H1 (cell line): ENCODE measurements around the gene FOXL3. TPM values are rescaled to one million over a fixed set of nuclear protein-coding genes. Genes with fewer than 3 reads are reported as not detected.

Source experiments
- CTCF ChIA-PET: fragments of 300-600 bp; sonication (Branson Sonifier 250); formaldehyde crosslinking; loops from one replicate; lab custom pipeline; 2021; ENCODE audit not compliant: partially characterized antibody; lab: Charles Lee
- POLR2A ChIA-PET: fragments of 300-600 bp; sonication (Branson Sonifier 250); formaldehyde crosslinking; loops from one replicate; lab custom pipeline; 2021; ENCODE audit warnings: inconsistent platforms; ENCODE audit not compliant: partially characterized antibody; lab: Charles Lee
- DNase-seq, 2 experiments: peaks; one replicate each; pipeline versions ENCODE4 v3.0.0 to v3.0.0-alpha.2; 2010 to 2022; ENCODE audit warnings: low spot score in 2 of 2, low read depth in 1 of 2, mixed read lengths in 1 of 2
- FAIRE-seq: peaks from 2 replicates; lab custom pipeline; 2011; peaks lifted over from hg19 to GRCh38; lab: Jason Lieb, UNC
- H2AFZ ChIP-seq: 2 replicates; pipeline ENCODE4 v1.8.1; 2012; ENCODE audit warnings: low read length, inconsistent platforms
- H2AK5ac ChIP-seq: 2 replicates; pipeline ENCODE4 v1.6.1; 2013; ENCODE audit warnings: low read depth, low read length
- H2BK120ac ChIP-seq: replicated peaks from 2 replicates; pipeline ENCODE3; 2013; ENCODE audit warnings: low read depth, low read length, inconsistent platforms
- H2BK12ac ChIP-seq: 2 replicates; pipeline ENCODE4 v1.6.1; 2013; ENCODE audit warnings: low read depth, low read length
- H2BK15ac ChIP-seq: 2 replicates; pipeline ENCODE4 v1.6.1; 2013; ENCODE audit warnings: low read length
- H2BK20ac ChIP-seq: 2 replicates; pipeline ENCODE4 v1.6.1; 2013; ENCODE audit warnings: low read length
- H2BK5ac ChIP-seq: 2 replicates; pipeline ENCODE4 v1.6.1; 2013; ENCODE audit warnings: low read depth, low read length
- H3K14ac ChIP-seq: 2 replicates; pipeline ENCODE4 v1.6.1; 2013; ENCODE audit warnings: inconsistent platforms; ENCODE audit not compliant: insufficient read length
- H3K18ac ChIP-seq: 2 replicates; pipeline ENCODE4 v1.6.1; 2013; ENCODE audit warnings: low read length; ENCODE audit errors: extremely low read depth
- H3K23ac ChIP-seq: 2 replicates; pipeline ENCODE4 v1.6.1; 2013; ENCODE audit warnings: inconsistent platforms; ENCODE audit not compliant: insufficient read length
- H3K23me2 ChIP-seq: 2 replicates; pipeline ENCODE4 v1.6.1; 2013; ENCODE audit warnings: low read depth, low read length
- H3K27ac ChIP-seq: 2 replicates; pipeline ENCODE4 v1.6.1; 2011; ENCODE audit warnings: low read depth, low read length, inconsistent platforms
- H3K27me3 ChIP-seq, 4 experiments: replicated peaks in 1 of 4; 1 replicate in 1 of 4; 2 replicates in 3 of 4; pipeline versions ENCODE4 v1.6.1 to v1.8.1; 2011 to 2013; ENCODE audit warnings: low read length in 3 of 4, mild to moderate bottlenecking in 3 of 4, inconsistent platforms in 2 of 4, mixed read lengths in 2 of 4, moderate library complexity in 1 of 4; ENCODE audit not compliant: control insufficient read depth in 3 of 4, insufficient read depth in 3 of 4; ENCODE audit errors: extremely low read depth in 1 of 4
- H3K36me3 ChIP-seq, 4 experiments: 2 replicates each; pipeline versions ENCODE4 v1.6.1 to v1.8.1; 2011 to 2013; ENCODE audit warnings: mild to moderate bottlenecking in 4 of 4, low read length in 3 of 4, moderate library complexity in 2 of 4, control low read depth in 1 of 4, inconsistent platforms in 1 of 4; ENCODE audit not compliant: insufficient read depth in 4 of 4, control insufficient read depth in 2 of 4
- H3K4ac ChIP-seq: replicated peaks from 2 replicates; pipeline ENCODE3; 2013; ENCODE audit warnings: low read length, low read depth, mixed read lengths, inconsistent platforms; ENCODE audit not compliant: insufficient read length
- H3K4me1 ChIP-seq, 4 experiments: replicated peaks in 1 of 4; 1 replicate in 1 of 4; 2 replicates in 3 of 4; pipeline versions ENCODE4 v1.6.1 to v1.8.1; 2011 to 2013; ENCODE audit warnings: low read length in 3 of 4, inconsistent platforms in 2 of 4, mixed read lengths in 1 of 4; ENCODE audit not compliant: insufficient read depth in 4 of 4, control insufficient read depth in 3 of 4
- H3K4me2 ChIP-seq, 2 experiments: 2 replicates each; pipeline versions ENCODE4 v1.6.1 to v1.8.1; 2011 to 2013; ENCODE audit warnings: low read depth in 2 of 2, low read length in 2 of 2, control low read depth in 1 of 2, inconsistent platforms in 1 of 2, mild to moderate bottlenecking in 1 of 2; ENCODE audit not compliant: insufficient read depth in 1 of 2
- H3K4me3 ChIP-seq, 4 experiments: fragments of 200-600, 300-600 bp in 1 of 4; sonication (generic), shearing (Covaris generic), sonication (Bioruptor Twin) in 1 of 4; 2 replicates each; pipeline versions ENCODE4 v1.5.1 to v1.8.1; 2011 to 2016; ENCODE audit warnings: low read length in 4 of 4, low read depth in 3 of 4, control low read depth in 2 of 4, inconsistent platforms in 2 of 4, mild to moderate bottlenecking in 2 of 4, mixed read lengths in 1 of 4, moderate library complexity in 1 of 4; ENCODE audit not compliant: insufficient read depth in 2 of 4; ENCODE audit errors: extremely low read depth in 1 of 4
- H3K56ac ChIP-seq: replicated peaks from 2 replicates; pipeline ENCODE3; 2013; ENCODE audit warnings: low read depth, mild to moderate bottlenecking, mixed read lengths, low read length, inconsistent platforms; ENCODE audit not compliant: insufficient read length
- H3K79me1 ChIP-seq: 2 replicates; pipeline ENCODE4 v1.6.1; 2013; ENCODE audit warnings: low read depth, low read length, control low read depth
- H3K79me2 ChIP-seq, 2 experiments: 2 replicates each; pipeline versions ENCODE4 v1.6.1 to v1.8.1; 2012 to 2013; ENCODE audit warnings: low read length in 2 of 2, mild to moderate bottlenecking in 2 of 2, inconsistent platforms in 1 of 2; ENCODE audit not compliant: insufficient read depth in 2 of 2, control insufficient read depth in 1 of 2
- H3K9ac ChIP-seq, 4 experiments: replicated peaks in 1 of 4; 1 replicate in 1 of 4; 2 replicates in 3 of 4; pipeline versions ENCODE4 v1.6.1 to v1.8.1; 2011 to 2013; ENCODE audit warnings: low read depth in 3 of 4, low read length in 3 of 4, control low read depth in 2 of 4, mild to moderate bottlenecking in 2 of 4, moderate library complexity in 2 of 4, inconsistent platforms in 1 of 4; ENCODE audit errors: extremely low read depth in 1 of 4
- H3K9me3 ChIP-seq, 2 experiments: 2 replicates each; pipeline versions ENCODE4 v1.6.1 to v1.8.1; 2012 to 2013; ENCODE audit warnings: mild to moderate bottlenecking in 2 of 2, moderate library complexity in 2 of 2, control low read depth in 1 of 2, inconsistent platforms in 1 of 2, low read depth in 1 of 2, low read length in 1 of 2, mixed read lengths in 1 of 2; ENCODE audit not compliant: insufficient read depth in 2 of 2
- H4K20me1 ChIP-seq, 2 experiments: replicated peaks in 1 of 2; 2 replicates each; pipeline versions ENCODE3 to v1.8.1; 2011 to 2013; ENCODE audit warnings: inconsistent platforms in 2 of 2, low read length in 2 of 2, mild to moderate bottlenecking in 1 of 2; ENCODE audit not compliant: insufficient read depth in 2 of 2, control insufficient read depth in 1 of 2
- H4K5ac ChIP-seq: 2 replicates; pipeline ENCODE4 v1.6.1; 2013; ENCODE audit warnings: low read length, low read depth, mixed read lengths, inconsistent platforms; ENCODE audit not compliant: insufficient read length
- H4K8ac ChIP-seq: 2 replicates; pipeline ENCODE4 v1.8.0; 2013; ENCODE audit warnings: mild to moderate bottlenecking, moderate library complexity, low read length, inconsistent platforms; ENCODE audit not compliant: insufficient read depth; ENCODE audit errors: extremely low read depth
- H4K91ac ChIP-seq: replicated peaks from 2 replicates; pipeline ENCODE3; 2013; ENCODE audit warnings: low read length, mixed read lengths, inconsistent platforms; ENCODE audit not compliant: insufficient read length
- ASH2L ChIP-seq: fragments of 200-600, 300-600 bp; sonication (generic); IDR thresholded peaks from one replicate; pipeline ENCODE4 v1.7.1; 2017; ENCODE audit warnings: low read length
- BACH1 ChIP-seq: IDR thresholded peaks from 2 replicates; pipeline ENCODE4 v1.6.1; 2012; ENCODE audit warnings: low read length, improper control_type of control experiment
- CBX5 ChIP-seq: fragments of 300-800, 300-1000 bp; sonication (generic); IDR thresholded peaks from 2 replicates; pipeline ENCODE4 v1.7.1; 2016; ENCODE audit warnings: antibody characterized with exemption, low read length, low read depth
- CREB1 ChIP-seq: IDR thresholded peaks from 2 replicates; pipeline ENCODE4 v1.6.1; 2012; ENCODE audit warnings: inconsistent platforms
- EP300 ChIP-seq, 2 experiments: IDR thresholded peaks; 1 replicate in 1 of 2; 2 replicates in 1 of 2; pipeline ENCODE4 v1.6.1; 2011 to 2012; ENCODE audit warnings: low read depth in 2 of 2, low read length in 2 of 2, mild to moderate bottlenecking in 2 of 2, borderline replicate concordance in 1 of 2, inconsistent platforms in 1 of 2, moderate library complexity in 1 of 2
- EZH2 ChIP-seq: fragments of 200-600 bp; sonication (generic); IDR thresholded peaks from 2 replicates; pipeline ENCODE4 v1.7.1; 2012; ENCODE audit warnings: low read depth, mild to moderate bottlenecking, moderate library complexity, low read length, inconsistent platforms; ENCODE audit not compliant: severe bottlenecking
- HDAC2 ChIP-seq, 2 experiments: fragments of 300-600 bp in 1 of 2; sonication (generic) in 1 of 2; IDR thresholded peaks; 2 replicates each; pipeline ENCODE4 v1.6.1; 2011 to 2012; ENCODE audit warnings: low read depth in 2 of 2, low read length in 2 of 2, mild to moderate bottlenecking in 2 of 2, moderate library complexity in 2 of 2, borderline replicate concordance in 1 of 2, inconsistent platforms in 1 of 2
- POLR2A ChIP-seq, 2 experiments: IDR thresholded peaks; 1 replicate in 1 of 2; 2 replicates in 1 of 2; pipeline ENCODE4 v1.6.1; 2011; ENCODE audit warnings: low read depth in 2 of 2, low read length in 2 of 2, mild to moderate bottlenecking in 2 of 2; ENCODE audit errors: control extremely low read depth in 1 of 2
- RBBP5 ChIP-seq: IDR thresholded peaks from 2 replicates; pipeline ENCODE4 v1.7.1; 2012; ENCODE audit warnings: low read depth, mild to moderate bottlenecking, inconsistent platforms, low read length, moderate library complexity, borderline replicate concordance
- RFX5 ChIP-seq: IDR thresholded peaks from 2 replicates; pipeline ENCODE4 v1.6.1; 2011; ENCODE audit warnings: low read depth, low read length, improper control_type of control experiment, borderline replicate concordance
- RNF2 ChIP-seq: fragments of 200-900, 300-1000 bp; sonication (generic); IDR thresholded peaks from 2 replicates; pipeline ENCODE4 v1.7.1; 2016; ENCODE audit warnings: borderline replicate concordance, low read depth, mild to moderate bottlenecking, antibody characterized with exemption, low read length; ENCODE audit not compliant: poor library complexity, severe bottlenecking; ENCODE audit errors: missing control alignments
- SAP30 ChIP-seq: fragments of 300-600 bp; sonication (generic); IDR thresholded peaks from 2 replicates; pipeline ENCODE4 v1.7.1; 2012; ENCODE audit warnings: low read length, moderate library complexity, mild to moderate bottlenecking, inconsistent platforms; ENCODE audit not compliant: insufficient read depth, insufficient replicate concordance
- SP1 ChIP-seq: IDR thresholded peaks from 2 replicates; pipeline ENCODE4 v1.6.1; 2011; ENCODE audit warnings: low read depth, low read length
- WGBS, 2 experiments: shearing (Covaris generic) in 1 of 2; methylation state at CpG; one replicate each; pipeline versions ENCODE4 v1.1.6 to v1.1.7; 2013 to 2015; ENCODE audit warnings: low lambda C conversion rate in 2 of 2, mixed read lengths in 2 of 2, inconsistent platforms in 1 of 2, low coverage in 1 of 2, missing lambda C conversion rate in 1 of 2; ENCODE audit not compliant: insufficient replicate concordance in 2 of 2, insufficient coverage in 1 of 2, insufficient read length in 1 of 2; ENCODE audit errors: extremely low coverage in 1 of 2, missing lambda C conversion rate in 1 of 2; 5-methylcytosine and 5-hydroxymethylcytosine counted together
- polyA plus RNA-seq, 7 experiments: library from polyadenylated mRNA; depleted of rRNA in 3 of 7; stranded (reverse) in 5 of 7; unstranded in 2 of 7; fragments of >200 nt in 5 of 7; fragments of 200-250 nt in 2 of 7; gene quantifications; 1 replicate in 5 of 7; 2 replicates in 1 of 7; 4 replicates in 1 of 7; pipeline versions ENCODE4 v1.2.1 to v1.2.3, GENCODE V29; 2011 to 2013; ENCODE audit warnings: missing spikeins in 2 of 7, mixed read lengths in 2 of 7
- total RNA-seq: library from RNA; stranded (reverse); fragmentation: NEBNext Ultra II Directional; extraction: Animal tissue kit (Norgen Biotek cat#: 25700); gene quantifications from 2 replicates; pipeline ENCODE4 v1.2.1, GENCODE V29; 2021

The FOXL3 gene
- total and polyA plus RNA-seq, 2 of the 8 experiments (the other 6 are each of a cell fraction or from before 2014, with no cell fraction given), result not detected

GRCh38 chr7:281637-282036, 8.3 kb upstream of the FOXL3 start:
- H2BK20ac ChIP-seq, result no peak overlapping the region
- ChIA-PET CTCF (interaction anchor here (0.6 kb wide), 1 partner anchor 508 kb away, joined by 3 read pairs; no protein-coding TSS in a partner anchor), POLR2A (no interaction called here)
- no peak for DNase-seq
- H3K4me2 ChIP-seq, result no peak overlapping the region
- H3K56ac ChIP-seq, result no peak overlapping the region
- peaks cover 0 to 2% (median 0%) of the 10 kb centered on the region in 4 experiments; a peak in 1 of 7 replicates for H3K27me3 ChIP-seq
- H3K79me1 ChIP-seq, result no peaks in the 10 kb centered on the region
- H2BK120ac ChIP-seq, result no peak overlapping the region
- H2BK12ac ChIP-seq, result no peak overlapping the region
- H3K27ac ChIP-seq, result no peak overlapping the region
- no peaks in the 10 kb centered on the region for H4K20me1 ChIP-seq
- FAIRE-seq, result no peak
- H2AFZ ChIP-seq, result no peak overlapping the region
- no peak overlapping the region for H3K18ac ChIP-seq
- H4K5ac ChIP-seq, result no peak overlapping the region
- H4K8ac ChIP-seq, result no peak overlapping the region
- H3K9me3 ChIP-seq, result peaks cover under 1 to 21% of the 10 kb centered on the region in 2 experiments
- 87% methylated on average over 8 of the region's 8 CpGs; no CpG with 5 or more reads in 1 of the 2 experiments for WGBS, 2 experiments
- H2AK5ac ChIP-seq, result no peak overlapping the region
- H3K4me3 ChIP-seq, result no peak overlapping the region
- no peaks in the 10 kb centered on the region for H3K36me3 ChIP-seq
- H3K23me2 ChIP-seq, result no peaks in the 10 kb centered on the region
- no peaks in the 10 kb centered on the region for H3K79me2 ChIP-seq
- no peak overlapping the region for H3K23ac ChIP-seq
- H3K4ac ChIP-seq, result no peak overlapping the region
- no peak overlapping the region for H3K14ac ChIP-seq
- H3K9ac ChIP-seq, result no peak overlapping the region
- no peak overlapping the region for H2BK15ac ChIP-seq
- H2BK5ac ChIP-seq, result no peak overlapping the region
- H3K4me1 ChIP-seq, result no peaks in the 10 kb centered on the region
- no peak overlapping the region for H4K91ac ChIP-seq
- TF ChIP-seq ASH2L (no peak), EZH2 (no peak), RFX5 (no peak), EP300 (IDR thresholded peaks at IDR 0.05; ENCODE audit: borderline replicate concordance in 1 of 2, low read depth in 2 of 2, low read length in 2 of 2) (no peak), HDAC2 (IDR thresholded peaks at IDR 0.05; ENCODE audit: borderline replicate concordance in 1 of 2, low read depth in 2 of 2, low read length in 2 of 2) (no peak), SP1 (no peak), POLR2A (IDR thresholded peaks at IDR 0.05; ENCODE audit: control extremely low read depth in 1 of 2, low read depth in 2 of 2, low read length in 2 of 2) (no peak), CBX5 (no peak), CREB1 (no peak), BACH1 (no peak), SAP30 (no peak), RNF2 (no peak), RBBP5 (no peak)
